Endothelial cell of umbilical vein (primary cell): ENCODE data around the gene SPDYC. TPM values are rescaled to one million over a fixed set of nuclear protein-coding genes. Genes with fewer than 3 reads are reported as not detected.

Experiments used
- BruUV-seq: library from RNA; stranded (reverse); fragments of 400-500 nt; replicated peaks from 2 replicates; lab custom pipeline; 2021; lab: Mats Ljungman, UMichigan
- CTCF ChIA-PET: fragments of 300-600, 350-600 bp; sonication (Branson Sonifier 250); formaldehyde crosslinking; loops from one replicate; lab custom pipeline; 2021; ENCODE audit warnings: antibody characterized with exemption, inconsistent platforms; lab: Charles Lee
- POLR2A ChIA-PET: fragments of 300-600, 350-600 bp; sonication (Branson Sonifier 250); formaldehyde crosslinking; loops from one replicate; lab custom pipeline; 2021; ENCODE audit warnings: antibody characterized with exemption, inconsistent platforms; lab: Charles Lee
- DNase-seq: peaks from one replicate; pipeline ENCODE4 v3.0.0-alpha.2; 2011; ENCODE audit warnings: low read depth, low spot score
- FAIRE-seq: peaks from 2 replicates; lab custom pipeline; 2011; peaks lifted over from hg19 to GRCh38; lab: Jason Lieb, UNC
- H2AFZ ChIP-seq: 2 replicates; pipeline ENCODE4 v1.6.0; 2012; ENCODE audit warnings: low read depth, low read length, control low read depth, inconsistent platforms
- H3K27ac ChIP-seq: 2 replicates; pipeline ENCODE4 v1.5.1; 2011; ENCODE audit warnings: low read depth, mild to moderate bottlenecking, control low read depth, low read length, moderate library complexity; ENCODE audit not compliant: insufficient read depth
- H3K27me3 ChIP-seq, 2 experiments: 2 replicates each; pipeline versions ENCODE4 v1.6.0 to v1.6.1; 2011; ENCODE audit warnings: low read length in 2 of 2, mixed read lengths in 1 of 2; ENCODE audit not compliant: control insufficient read depth in 2 of 2, insufficient read depth in 2 of 2
- H3K36me3 ChIP-seq, 2 experiments: 2 replicates in 1 of 2; 3 replicates in 1 of 2; pipeline ENCODE4 v1.5.1; 2011; ENCODE audit warnings: low read length in 2 of 2, mild to moderate bottlenecking in 1 of 2, moderate library complexity in 1 of 2; ENCODE audit not compliant: control insufficient read depth in 2 of 2, insufficient read depth in 2 of 2; ENCODE audit errors: extremely low read depth in 1 of 2
- H3K4me1 ChIP-seq: 3 replicates; pipeline ENCODE4 v1.5.1; 2011; ENCODE audit warnings: mild to moderate bottlenecking, low read length; ENCODE audit not compliant: control insufficient read depth, insufficient read depth; ENCODE audit errors: extremely low read depth
- H3K4me2 ChIP-seq: 2 replicates; pipeline ENCODE4 v1.6.1; 2011; ENCODE audit warnings: low read length, control low read depth, mixed read lengths; ENCODE audit not compliant: insufficient read depth
- H3K4me3 ChIP-seq, 3 experiments: fragments of 200-600 bp in 1 of 3; sonication (generic), shearing (Covaris generic) in 1 of 3; replicated peaks in 1 of 3; 2 replicates each; pipeline ENCODE4 v1.5.1; 2011 to 2016; ENCODE audit warnings: control low read depth in 3 of 3, low read length in 3 of 3, mild to moderate bottlenecking in 2 of 3, inconsistent platforms in 1 of 3, low read depth in 1 of 3, moderate library complexity in 1 of 3; ENCODE audit not compliant: insufficient read depth in 1 of 3
- H3K79me2 ChIP-seq: 2 replicates; pipeline ENCODE4 v1.6.0; 2012; ENCODE audit warnings: low read length, inconsistent platforms; ENCODE audit not compliant: control insufficient read depth, insufficient read depth
- H3K9ac ChIP-seq: replicated peaks from 2 replicates; pipeline ENCODE3; 2011; ENCODE audit warnings: low read length, control low read depth; ENCODE audit not compliant: insufficient read depth; ENCODE audit errors: extremely low read depth
- H3K9me1 ChIP-seq: replicated peaks from 3 replicates; pipeline ENCODE4 v1.6.0; 2011; ENCODE audit warnings: mild to moderate bottlenecking, low read length; ENCODE audit not compliant: control insufficient read depth, insufficient read depth; ENCODE audit errors: extremely low read depth
- H3K9me3 ChIP-seq: replicated peaks from 2 replicates; pipeline ENCODE4 v1.5.1; 2012; ENCODE audit warnings: low read length, inconsistent platforms; ENCODE audit not compliant: control insufficient read depth, insufficient read depth
- H4K20me1 ChIP-seq: replicated peaks from 2 replicates; pipeline ENCODE3; 2011; ENCODE audit warnings: mild to moderate bottlenecking, low read length; ENCODE audit not compliant: control insufficient read depth, insufficient read depth; ENCODE audit errors: extremely low read depth
- EZH2 ChIP-seq: IDR thresholded peaks from 2 replicates; pipeline ENCODE4 v1.6.1; 2012; ENCODE audit warnings: borderline replicate concordance, low read depth, mild to moderate bottlenecking, moderate library complexity, low read length, inconsistent platforms; ENCODE audit not compliant: severe bottlenecking
- GATA2 ChIP-seq: IDR thresholded peaks from 2 replicates; pipeline ENCODE4 v1.7.0; 2011; ENCODE audit warnings: low read depth, mild to moderate bottlenecking, moderate library complexity, mixed read lengths, low read length; ENCODE audit not compliant: insufficient read length, insufficient read depth
- POLR2A ChIP-seq: IDR thresholded peaks from 2 replicates; pipeline ENCODE4 v1.6.1; 2012; ENCODE audit warnings: low read depth, mild to moderate bottlenecking, control low read depth, low read length
- dilution Hi-C: fragments of 300-500 bp; cut with MboI; formaldehyde crosslinking; loops from one replicate; pipeline ENCODE4 v1.15.0; 2019; ENCODE audit warnings: low sequenced_read_pairs; ENCODE audit not compliant: extremely low pct_ligation_motif_present
- intact Hi-C: fragments of 100-400 bp; cut with micrococcal nuclease; formaldehyde crosslinking; loops from one replicate; pipeline ENCODE4 v1.10.0; 2022
- polyA plus RNA-seq, 4 experiments: library from polyadenylated mRNA; depleted of rRNA in 3 of 4; stranded (reverse) in 3 of 4; unstranded in 1 of 4; fragments of >200 nt; gene quantifications; 2 replicates each; pipeline versions ENCODE4 v1.2.1 to v1.2.3, GENCODE V29; 2011 to 2012; ENCODE audit warnings: missing spikeins in 1 of 4
- total RNA-seq: library from RNA; stranded (reverse); gene quantifications from 2 replicates; pipeline ENCODE4 v1.2.3, GENCODE V29; 2021
- TF ChIP-seq, protein P1 (sequence below), 2 donors: IDR thresholded peaks; 1 replicate in 1 of 2; 2 replicates in 1 of 2; pipeline ENCODE4 v1.5.1; 2011; ENCODE audit warnings: low read length in 2 of 2, mild to moderate bottlenecking in 2 of 2, moderate library complexity in 2 of 2, control low read depth in 1 of 2, inconsistent platforms in 1 of 2, low read depth in 1 of 2; ENCODE audit not compliant: insufficient read depth in 1 of 2; ENCODE audit errors: extremely low read depth in 1 of 2

SPDYC gene
- total and polyA plus RNA-seq, 2 donors (not counting 3 experiments of a cell fraction or from before 2014, with no cell fraction given), result not detected

DNA sequence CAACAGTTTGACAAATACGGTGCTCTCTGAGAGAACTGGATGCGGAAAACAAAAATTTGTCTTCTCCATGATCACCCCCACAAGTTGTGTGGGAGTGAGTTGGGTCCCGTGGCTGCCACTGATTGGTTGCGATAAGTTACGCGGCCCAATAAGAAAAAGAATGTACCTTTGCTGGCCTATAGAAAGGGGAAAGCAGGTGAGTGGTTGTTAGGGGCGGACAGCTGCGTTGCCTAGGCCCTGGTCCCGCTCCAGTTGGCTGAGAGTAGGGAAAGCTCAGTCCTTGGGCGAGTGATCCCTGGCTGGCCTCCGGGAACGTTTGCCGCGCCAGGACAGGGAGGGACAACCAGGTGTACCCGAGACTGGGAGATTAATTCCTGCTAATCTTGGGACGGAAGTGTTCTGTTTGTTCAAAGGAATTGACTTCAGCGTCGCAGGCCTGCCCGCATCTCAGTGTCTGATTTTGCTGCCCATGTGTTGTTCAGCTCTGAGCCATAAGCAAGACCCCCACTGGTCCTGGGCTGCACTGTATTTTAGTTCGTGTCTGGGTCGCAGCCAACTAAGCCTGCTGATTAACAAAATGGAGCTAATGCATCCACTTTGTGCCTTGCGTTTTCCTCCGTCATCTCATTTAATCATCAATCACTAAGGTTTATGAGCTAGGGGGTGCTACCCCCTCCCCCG lies 34.9 kb upstream of the SPDYC start:
- dilution Hi-C loops (no loop called here), intact Hi-C loops (loop anchor here (1.0 kb wide), 3 partner anchors 13 to 46 kb away; partner anchors contain the start of genes CAPN1, FAU and MRPL49)
- H3K27me3 ChIP-seq, result peaks cover 0 to 3% of the 10 kb centered on the region in 2 experiments
- ChIA-PET CTCF (interaction anchor here (0.9 to 4.0 kb wide), 12 partner anchors 10 to 180 kb away, joined by 3 to 27 read pairs (median 4); partner anchors contain the start of genes CAPN1, FAU, MRPL49 and TM7SF2), POLR2A (interaction anchor here (0.8 to 1.4 kb wide), 4 partner anchors 9 to 47 kb away, joined by 3 to 7 read pairs (median 4); partner anchors contain the start of genes CAPN1, FAU, MRPL49 and ZNHIT2)
- H3K9me3 ChIP-seq, result no peaks in the 10 kb centered on the region
- FAIRE-seq (peak; percentile 98), DNase-seq (peak; percentile 97)
- peak overlapping the region; percentile 92 for H3K9ac ChIP-seq
- TF ChIP-seq POLR2A (peak; percentile 87), GATA2 (no peak), EZH2 (no peak)
- TF ChIP-seq, protein P1, sequence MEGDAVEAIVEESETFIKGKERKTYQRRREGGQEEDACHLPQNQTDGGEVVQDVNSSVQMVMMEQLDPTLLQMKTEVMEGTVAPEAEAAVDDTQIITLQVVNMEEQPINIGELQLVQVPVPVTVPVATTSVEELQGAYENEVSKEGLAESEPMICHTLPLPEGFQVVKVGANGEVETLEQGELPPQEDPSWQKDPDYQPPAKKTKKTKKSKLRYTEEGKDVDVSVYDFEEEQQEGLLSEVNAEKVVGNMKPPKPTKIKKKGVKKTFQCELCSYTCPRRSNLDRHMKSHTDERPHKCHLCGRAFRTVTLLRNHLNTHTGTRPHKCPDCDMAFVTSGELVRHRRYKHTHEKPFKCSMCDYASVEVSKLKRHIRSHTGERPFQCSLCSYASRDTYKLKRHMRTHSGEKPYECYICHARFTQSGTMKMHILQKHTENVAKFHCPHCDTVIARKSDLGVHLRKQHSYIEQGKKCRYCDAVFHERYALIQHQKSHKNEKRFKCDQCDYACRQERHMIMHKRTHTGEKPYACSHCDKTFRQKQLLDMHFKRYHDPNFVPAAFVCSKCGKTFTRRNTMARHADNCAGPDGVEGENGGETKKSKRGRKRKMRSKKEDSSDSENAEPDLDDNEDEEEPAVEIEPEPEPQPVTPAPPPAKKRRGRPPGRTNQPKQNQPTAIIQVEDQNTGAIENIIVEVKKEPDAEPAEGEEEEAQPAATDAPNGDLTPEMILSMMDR (IDR thresholded peaks at IDR 0.05; ENCODE audit: extremely low read depth in 1 of 2, insufficient read depth in 1 of 2, low read depth in 1 of 2, low read length in 2 of 2), result no peak
- no peaks in the 10 kb centered on the region for H4K20me1 ChIP-seq
- peak overlapping the region; percentile 80 for H2AFZ ChIP-seq
- peak overlapping the region; percentile 62 for H3K4me2 ChIP-seq
- H3K9me1 ChIP-seq, result no peaks in the 10 kb centered on the region
- BruUV-seq, result TSS peak; percentile 67
- H3K36me3 ChIP-seq, result peaks cover 0 to 20% of the 10 kb centered on the region in 2 experiments
- H3K27ac ChIP-seq, result peak overlapping the region; percentile 89
- H3K4me3 ChIP-seq, result peak overlapping the region; percentile 51 to 62 (median 52)
- H3K79me2 ChIP-seq, result peaks cover 14% of the 10 kb centered on the region
- peaks cover 12% of the 10 kb centered on the region for H3K4me1 ChIP-seq
